HG03520 (cell line): ENCODE results near the gene ALDH4A1.
"Not testable (repeated sequence)": the region's sequence is repeated elsewhere in the genome, so short reads cannot be mapped to it uniquely, and the experiment has no call there.

ENCODE experiments used
- ATAC-seq: cut with Tn5 transposase; IDR thresholded peaks from one replicate; pipeline ENCODE4 v1.9.1; 2021; ENCODE audit warnings: mild to moderate bottlenecking, moderate library complexity; ENCODE audit not compliant: unreplicated experiment

Gene ALDH4A1

GRCh38 chr1:18901147-18901951 is 1.0 kb downstream of the ALDH4A1 start:
- no peak for ATAC-seq

- ATAC-seq: no peak
These were observed 2.0 kb downstream of the ALDH4A1 start for GRCh38 chr1:18900303-18900841.

GRCh38 chr1:18899363-18900049 is 2.8 kb downstream of the ALDH4A1 start:
- no peak for ATAC-seq

- ATAC-seq: no peak
These were observed 3.8 kb downstream of the ALDH4A1 start for GRCh38 chr1:18898567-18898966.

- ATAC-seq: no peak
These were observed 7.0 kb downstream of the ALDH4A1 start for GRCh38 chr1:18895317-18895716.

- no peak for ATAC-seq
These were observed 9.2 kb downstream of the ALDH4A1 start for GRCh38 chr1:18893120-18893519.

- ATAC-seq: not testable (repeated sequence)
These were observed 10.5 kb downstream of the ALDH4A1 start for GRCh38 chr1:18891858-18892257.

- ATAC-seq: no peak
These were observed 11.0 kb downstream of the ALDH4A1 start for GRCh38 chr1:18891426-18891780.

GRCh38 chr1:18890706-18891425 is 11.5 kb downstream of the ALDH4A1 start:
- ATAC-seq: no peak

GRCh38 chr1:18886003-18886335 is 16.4 kb downstream of the ALDH4A1 start:
- ATAC-seq: no peak

GRCh38 chr1:18885311-18886002 is 16.9 kb downstream of the ALDH4A1 start:
- no peak for ATAC-seq

- ATAC-seq: no peak
These were observed 17.6 kb downstream of the ALDH4A1 start for GRCh38 chr1:18884727-18885126.

- ATAC-seq: no peak
These were observed 18.0 kb downstream of the ALDH4A1 start for GRCh38 chr1:18884419-18884717.

- ATAC-seq: no peak
These were observed 18.5 kb downstream of the ALDH4A1 start for GRCh38 chr1:18883636-18884418.

- ATAC-seq: no peak
These were observed 19.3 kb downstream of the ALDH4A1 start for GRCh38 chr1:18883079-18883478.

GRCh38 chr1:18882486-18882885 is 19.9 kb downstream of the ALDH4A1 start:
- no peak for ATAC-seq

GRCh38 chr1:18881642-18882431 is 20.5 kb downstream of the ALDH4A1 start:
- ATAC-seq: no peak

- ATAC-seq: no peak
These were observed 21.2 kb downstream of the ALDH4A1 start for GRCh38 chr1:18881164-18881563.

- ATAC-seq: no peak
These were observed 21.8 kb downstream of the ALDH4A1 start for GRCh38 chr1:18880585-18880984.
